Keratinocyte (primary cell): Measurements from ENCODE around the gene RACGAP1. TPM values are rescaled to one million over a fixed set of nuclear protein-coding genes. Genes with fewer than 3 reads are reported as not detected.

Experiments used
- DNase-seq: peaks from one replicate; pipeline ENCODE4 v3.0.0-alpha.2; 2011; ENCODE audit warnings: low read depth, missing footprints, low spot score
- FAIRE-seq: peaks from 2 replicates; lab custom pipeline; 2011; peaks lifted over from hg19 to GRCh38; lab: Jason Lieb, UNC
- H2AFZ ChIP-seq: 2 replicates; pipeline ENCODE4 v1.6.0; 2012; ENCODE audit warnings: low read length, control low read depth, inconsistent platforms; ENCODE audit not compliant: control insufficient read depth
- H3K27ac ChIP-seq: 2 replicates; pipeline ENCODE4 v1.5.1; 2011; ENCODE audit warnings: low read length; ENCODE audit not compliant: control insufficient read depth, insufficient read depth
- H3K27me3 ChIP-seq: 3 replicates; pipeline ENCODE4 v1.6.0; 2011; ENCODE audit warnings: low read length; ENCODE audit not compliant: control insufficient read depth, insufficient read depth; ENCODE audit errors: extremely low read depth
- H3K36me3 ChIP-seq, 2 experiments: 2 replicates in 1 of 2; 3 replicates in 1 of 2; pipeline ENCODE4 v1.5.1; 2011; ENCODE audit warnings: low read length in 2 of 2, mild to moderate bottlenecking in 1 of 2; ENCODE audit not compliant: control insufficient read depth in 2 of 2, insufficient read depth in 2 of 2; ENCODE audit errors: extremely low read depth in 1 of 2
- H3K4me1 ChIP-seq: 3 replicates; pipeline ENCODE4 v1.5.1; 2011; ENCODE audit warnings: low read length; ENCODE audit not compliant: control insufficient read depth, insufficient read depth; ENCODE audit errors: extremely low read depth
- H3K4me2 ChIP-seq: 3 replicates; pipeline ENCODE4 v1.6.0; 2011; ENCODE audit warnings: low read depth, low read length; ENCODE audit not compliant: control insufficient read depth, insufficient read depth; ENCODE audit errors: extremely low read depth
- H3K4me3 ChIP-seq, 3 experiments: fragments of 200-600 bp in 1 of 3; sonication (generic) in 1 of 3; 2 replicates in 2 of 3; 3 replicates in 1 of 3; pipeline ENCODE4 v1.5.1; 2011 to 2016; ENCODE audit warnings: low read length in 3 of 3, mild to moderate bottlenecking in 3 of 3, control low read depth in 2 of 3, inconsistent platforms in 1 of 3, low read depth in 1 of 3, mixed read lengths in 1 of 3, mixed run types in 1 of 3, moderate library complexity in 1 of 3; ENCODE audit not compliant: control insufficient read depth in 2 of 3, insufficient read depth in 2 of 3; ENCODE audit errors: extremely low read depth in 1 of 3
- H3K79me2 ChIP-seq: 2 replicates; pipeline ENCODE4 v1.6.0; 2012; ENCODE audit warnings: low read length; ENCODE audit not compliant: control insufficient read depth, insufficient read depth
- H3K9ac ChIP-seq: 3 replicates; pipeline ENCODE4 v1.6.0; 2011; ENCODE audit warnings: low read length; ENCODE audit not compliant: control insufficient read depth, insufficient read depth; ENCODE audit errors: extremely low read depth
- H3K9me1 ChIP-seq: 3 replicates; pipeline ENCODE4 v1.6.0; 2011; ENCODE audit warnings: low read length; ENCODE audit not compliant: control insufficient read depth, insufficient read depth; ENCODE audit errors: extremely low read depth
- H3K9me3 ChIP-seq: 2 replicates; pipeline ENCODE4 v1.5.1; 2012; ENCODE audit warnings: low read depth, low read length; ENCODE audit not compliant: control insufficient read depth
- H4K20me1 ChIP-seq: 3 replicates; pipeline ENCODE4 v1.6.0; 2011; ENCODE audit warnings: low read length; ENCODE audit not compliant: control insufficient read depth, insufficient read depth; ENCODE audit errors: extremely low read depth
- EZH2 ChIP-seq: IDR thresholded peaks from one replicate; pipeline ENCODE4 v1.6.1; 2012; ENCODE audit warnings: inconsistent platforms, mild to moderate bottlenecking, low read length, moderate library complexity
- dilution Hi-C: fragments of 300-500 bp; cut with MboI; formaldehyde crosslinking; loops from one replicate; pipeline ENCODE4 v1.7.0; 2020; ENCODE audit warnings: low sequenced_read_pairs; ENCODE audit not compliant: extremely low pct_ligation_motif_present
- polyA plus RNA-seq, 5 experiments: library from polyadenylated mRNA; depleted of rRNA in 3 of 5; stranded (reverse) in 3 of 5; stranded (forward) in 1 of 5; unstranded in 1 of 5; fragments of >200 nt; gene quantifications; 1 replicate in 1 of 5; 2 replicates in 3 of 5; 3 replicates in 1 of 5; pipeline versions ENCODE4 v1.2.1 to v1.2.3, GENCODE V29; 2011 to 2012; ENCODE audit warnings: missing spikeins in 2 of 5, low read depth in 1 of 5, low replicate concordance in 1 of 5
- TF ChIP-seq, protein P1 (sequence below), 3 experiments: IDR thresholded peaks in 1 of 3; conservative IDR thresholded peaks in 1 of 3; optimal IDR thresholded peaks in 1 of 3; 2 replicates in 2 of 3; 3 replicates in 1 of 3; pipeline versions ENCODE3 to v1.5.1; 2011; ENCODE audit warnings: low read length in 3 of 3, mild to moderate bottlenecking in 3 of 3, moderate library complexity in 2 of 3, control low read depth in 1 of 3, inconsistent platforms in 1 of 3; ENCODE audit not compliant: insufficient read depth in 2 of 3; ENCODE audit errors: extremely low read depth in 1 of 3

The RACGAP1 gene
- polyA plus RNA-seq, 1 donor (not counting 4 experiments of a cell fraction or from before 2014, with no cell fraction given), result 57.1 TPM

DNA sequence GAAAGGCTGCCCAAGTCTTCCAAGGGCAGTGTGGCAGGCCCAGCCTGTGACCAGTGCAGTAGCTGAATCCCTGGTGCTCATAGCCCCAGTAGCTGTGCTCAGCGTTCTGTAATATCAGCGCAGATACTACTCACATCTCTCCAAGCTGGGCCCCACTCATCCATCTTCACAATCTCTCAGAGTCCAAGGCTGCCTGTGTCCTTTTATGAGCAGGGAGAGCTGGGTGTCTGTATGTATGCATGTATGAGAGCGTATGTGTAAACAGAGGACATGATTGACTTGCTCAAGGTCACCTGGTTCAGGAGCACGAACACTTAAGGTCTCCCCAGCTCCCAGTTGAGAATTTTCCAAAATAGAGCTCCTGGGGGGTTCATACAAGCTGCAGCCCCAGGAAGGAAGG is 47.2 kb downstream of the RACGAP1 start:
- Histone ChIP-seq H3K36me3 (no peaks in the 10 kb centered on the region), H3K4me1 (no peaks in the 10 kb centered on the region), H2AFZ (no peak overlapping the region), H3K9me1 (no peaks in the 10 kb centered on the region), H3K9ac (no peak overlapping the region), H3K4me2 (no peak overlapping the region), H3K27ac (no peak overlapping the region), H3K27me3 (no peaks in the 10 kb centered on the region), H3K79me2 (no peaks in the 10 kb centered on the region), H3K9me3 (no peaks in the 10 kb centered on the region), H4K20me1 (no peaks in the 10 kb centered on the region), H3K4me3 (no peak overlapping the region)
- DNase-seq, result no peak
- TF ChIP-seq, protein P1, sequence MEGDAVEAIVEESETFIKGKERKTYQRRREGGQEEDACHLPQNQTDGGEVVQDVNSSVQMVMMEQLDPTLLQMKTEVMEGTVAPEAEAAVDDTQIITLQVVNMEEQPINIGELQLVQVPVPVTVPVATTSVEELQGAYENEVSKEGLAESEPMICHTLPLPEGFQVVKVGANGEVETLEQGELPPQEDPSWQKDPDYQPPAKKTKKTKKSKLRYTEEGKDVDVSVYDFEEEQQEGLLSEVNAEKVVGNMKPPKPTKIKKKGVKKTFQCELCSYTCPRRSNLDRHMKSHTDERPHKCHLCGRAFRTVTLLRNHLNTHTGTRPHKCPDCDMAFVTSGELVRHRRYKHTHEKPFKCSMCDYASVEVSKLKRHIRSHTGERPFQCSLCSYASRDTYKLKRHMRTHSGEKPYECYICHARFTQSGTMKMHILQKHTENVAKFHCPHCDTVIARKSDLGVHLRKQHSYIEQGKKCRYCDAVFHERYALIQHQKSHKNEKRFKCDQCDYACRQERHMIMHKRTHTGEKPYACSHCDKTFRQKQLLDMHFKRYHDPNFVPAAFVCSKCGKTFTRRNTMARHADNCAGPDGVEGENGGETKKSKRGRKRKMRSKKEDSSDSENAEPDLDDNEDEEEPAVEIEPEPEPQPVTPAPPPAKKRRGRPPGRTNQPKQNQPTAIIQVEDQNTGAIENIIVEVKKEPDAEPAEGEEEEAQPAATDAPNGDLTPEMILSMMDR (optimal IDR thresholded peaks at IDR 0.05 in 1 of 3, IDR thresholded peaks at IDR 0.05 in 1 of 3, conservative IDR thresholded peaks at IDR 0.05 in 1 of 3; ENCODE audit: extremely low read depth in 1 of 3, insufficient read depth in 2 of 3, low read length in 3 of 3), result no peak
- TF ChIP-seq EZH2, result no peak
- no peak for FAIRE-seq
- dilution Hi-C loops, result no loop called here

DNA sequence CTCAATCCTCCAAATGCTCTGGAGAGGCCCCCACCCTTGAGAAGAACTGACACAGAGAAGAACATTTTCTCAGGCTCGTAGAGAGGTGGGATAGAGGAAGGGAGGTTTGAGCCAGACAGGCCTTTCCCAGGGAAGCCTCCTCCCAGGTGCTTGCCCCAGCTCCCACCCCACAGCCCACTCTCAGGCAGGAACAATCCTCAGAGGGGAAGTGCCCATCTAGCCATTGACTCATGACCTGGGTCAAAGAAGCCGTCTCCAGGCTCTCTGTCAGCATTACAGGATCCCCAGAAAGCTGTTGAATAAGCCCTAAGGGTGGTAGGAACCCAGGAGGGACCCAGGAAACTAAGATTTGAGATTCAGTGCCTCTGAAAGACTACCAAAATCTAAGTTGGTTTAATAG is 48.7 kb downstream of the RACGAP1 start:
- H3K4me3 ChIP-seq, result no peak overlapping the region
- no peak for FAIRE-seq
- no peak overlapping the region for H3K4me2 ChIP-seq
- H3K36me3 ChIP-seq, result no peaks in the 10 kb centered on the region
- DNase-seq, result no peak
- H3K4me1 ChIP-seq, result peaks cover 1% of the 10 kb centered on the region
- dilution Hi-C loops, result no loop called here
- no peaks in the 10 kb centered on the region for H4K20me1 ChIP-seq
- H3K27me3 ChIP-seq, result no peaks in the 10 kb centered on the region
- no peaks in the 10 kb centered on the region for H3K9me1 ChIP-seq
- TF ChIP-seq, protein P1 (optimal IDR thresholded peaks at IDR 0.05 in 1 of 3, IDR thresholded peaks at IDR 0.05 in 1 of 3, conservative IDR thresholded peaks at IDR 0.05 in 1 of 3; ENCODE audit: extremely low read depth in 1 of 3, insufficient read depth in 2 of 3, low read length in 3 of 3), result no peak
- TF ChIP-seq EZH2, result no peak
- H3K9me3 ChIP-seq, result no peaks in the 10 kb centered on the region
- H3K79me2 ChIP-seq, result no peaks in the 10 kb centered on the region
- H2AFZ ChIP-seq, result no peak overlapping the region
- no peak overlapping the region for H3K27ac ChIP-seq
- H3K9ac ChIP-seq, result no peak overlapping the region
